HT1080 (cell line): Measurements from ENCODE around the gene VGLL3. TPM values are rescaled to one million over a fixed set of nuclear protein-coding genes. Genes with fewer than 3 reads are reported as not detected.
"Not testable (repeated sequence)": the region's sequence is repeated elsewhere in the genome, so short reads cannot be mapped to it uniquely, and the experiment has no call there.

Experiments
- DNase-seq: peaks from one replicate; pipeline ENCODE4 v3.0.0-alpha.2; 2015; ENCODE audit warnings: low read depth
- polyA plus RNA-seq, 2 experiments: library from polyadenylated mRNA; depleted of rRNA; stranded (reverse); fragments of >200 nt; gene quantifications; 2 replicates each; pipeline ENCODE4 v1.2.3, GENCODE V29; 2015
- total RNA-seq: library from RNA; depleted of rRNA; stranded (reverse); fragments of >200 nt; shearing (Covaris generic); gene quantifications from 2 replicates; pipeline ENCODE4 v1.2.3, GENCODE V29; 2014; rRNA removed

VGLL3 gene
- 0.87 and 0.88 TPM in 2 replicates for total RNA-seq
- 0.69 and 0.98 TPM in 2 replicates for polyA plus RNA-seq (2015; cell fraction: cytosol; rRNA removed)
- polyA plus RNA-seq (2015; cell fraction: nucleus; rRNA removed), result 0.42 and 1.1 TPM in 2 replicates

- DNase-seq, result peak; percentile 54
These were observed at the start of gene VGLL3 for GRCh38 chr3:86990734-86991481. Gene VGLL3, minus strand, starts transcription at chr3:86991149. Its CDS starts 406 bp downstream, at chr3:86990743.

- no peak for DNase-seq
These were observed 46.7 kb upstream of the VGLL3 start for GRCh38 chr3:87037652-87038051.

- DNase-seq, result no peak
These were observed 45.7 kb upstream of the VGLL3 start for GRCh38 chr3:87036671-87037070.

GRCh38 chr3:87035339-87035738 is 44.4 kb upstream of the VGLL3 start:
- no peak for DNase-seq

- no peak for DNase-seq
These were observed 42.3 kb upstream of the VGLL3 start for GRCh38 chr3:87033205-87033604.

GRCh38 chr3:87025661-87026645 is 35.0 kb upstream of the VGLL3 start:
- DNase-seq, result no peak

- not testable (repeated sequence) for DNase-seq
These were observed 26.4 kb upstream of the VGLL3 start for GRCh38 chr3:87017370-87017769.

GRCh38 chr3:87009271-87009670 is 18.3 kb upstream of the VGLL3 start:
- DNase-seq, result no peak

- DNase-seq, result no peak
These were observed 16.0 kb upstream of the VGLL3 start for GRCh38 chr3:87006844-87007439.

- DNase-seq, result no peak
These were observed 13.9 kb upstream of the VGLL3 start for GRCh38 chr3:87004883-87005282.

- no peak for DNase-seq
These were observed 11.4 kb upstream of the VGLL3 start for GRCh38 chr3:87002346-87002745.

- DNase-seq, result no peak
These were observed 10.6 kb upstream of the VGLL3 start for GRCh38 chr3:87001473-87002098.

- no peak for DNase-seq
These were observed 10.0 kb upstream of the VGLL3 start for GRCh38 chr3:87000940-87001339.

- DNase-seq, result no peak
These were observed 7.6 kb upstream of the VGLL3 start for GRCh38 chr3:86998569-86998968.

GRCh38 chr3:86996261-86996955 is 5.5 kb upstream of the VGLL3 start:
- DNase-seq, result no peak

- DNase-seq, result peak; percentile 53
These were observed 4.6 kb upstream of the VGLL3 start for GRCh38 chr3:86995537-86995936.

GRCh38 chr3:86993704-86994103 is 2.8 kb upstream of the VGLL3 start:
- peak; percentile 58 for DNase-seq

- no peak for DNase-seq
These were observed 989 bp upstream of the VGLL3 start for GRCh38 chr3:86991840-86992435.

GRCh38 chr3:86991482-86991815 is 500 bp upstream of the VGLL3 start:
- no peak for DNase-seq
